Thoracic aorta (tissue), 2 donors: ENCODE measurements around the gene BTBD16. TPM values are rescaled to one million over a fixed set of nuclear protein-coding genes. Genes with fewer than 3 reads are reported as not detected.
A peak's percentile ranks its signal among the peaks of the same experiment; 100 is the strongest.

Source experiments
- ATAC-seq: fragments of 150-250 bp; one replicate; pipeline ENCODE4 v1.8.0; 2017; ENCODE audit warnings: low read depth; ENCODE audit not compliant: insufficient number of reproducible peaks, low FRiP score
- DNase-seq: peaks from one replicate; pipeline ENCODE4 v3.0.0-alpha.2; 2020; ENCODE audit warnings: low spot score
- H3K27ac ChIP-seq, 2 donors: fragments of 200-600 bp; sonication (generic); 1 replicate in 1 of 2; 2 replicates in 1 of 2; pipeline ENCODE4 v1.5.1; 2016; ENCODE audit warnings: mild to moderate bottlenecking in 2 of 2, moderate library complexity in 2 of 2
- H3K27me3 ChIP-seq: fragments of 200-600 bp; sonication (generic); replicated peaks from 2 replicates; pipeline ENCODE4 v1.6.0; 2016; ENCODE audit warnings: mild to moderate bottlenecking; ENCODE audit not compliant: insufficient read depth
- H3K36me3 ChIP-seq: fragments of 200-600 bp; sonication (generic); one replicate; pipeline ENCODE4 v1.5.1; 2016
- H3K4me1 ChIP-seq, 2 donors: fragments of 200-600 bp; sonication (generic); 1 replicate in 1 of 2; 2 replicates in 1 of 2; pipeline versions ENCODE4 v1.5.1 to v1.6.0; 2016; ENCODE audit warnings: low read depth in 2 of 2, mild to moderate bottlenecking in 1 of 2; ENCODE audit not compliant: control insufficient read depth in 1 of 2
- H3K4me3 ChIP-seq: fragments of 200-600 bp; sonication (generic); 2 replicates; pipeline ENCODE4 v1.5.1; 2016; ENCODE audit warnings: mild to moderate bottlenecking
- H3K9me3 ChIP-seq: fragments of 200-600 bp; sonication (generic); 2 replicates; pipeline ENCODE4 v1.5.1; 2016
- CTCF ChIP-seq: fragments of 200-600 bp; sonication (generic); IDR thresholded peaks from one replicate; pipeline ENCODE4 v1.5.1; 2019; ENCODE audit warnings: antibody characterized with exemption
- total RNA-seq, 2 donors: library from RNA; depleted of rRNA; stranded (reverse); fragments of >200 nt; gene quantifications; one replicate each; pipeline versions ENCODE4 v1.1.0 to v1.2.3, GENCODE V29; 2016

Gene BTBD16
- total RNA-seq, 2 donors from 2014 or later: not detected

DNA sequence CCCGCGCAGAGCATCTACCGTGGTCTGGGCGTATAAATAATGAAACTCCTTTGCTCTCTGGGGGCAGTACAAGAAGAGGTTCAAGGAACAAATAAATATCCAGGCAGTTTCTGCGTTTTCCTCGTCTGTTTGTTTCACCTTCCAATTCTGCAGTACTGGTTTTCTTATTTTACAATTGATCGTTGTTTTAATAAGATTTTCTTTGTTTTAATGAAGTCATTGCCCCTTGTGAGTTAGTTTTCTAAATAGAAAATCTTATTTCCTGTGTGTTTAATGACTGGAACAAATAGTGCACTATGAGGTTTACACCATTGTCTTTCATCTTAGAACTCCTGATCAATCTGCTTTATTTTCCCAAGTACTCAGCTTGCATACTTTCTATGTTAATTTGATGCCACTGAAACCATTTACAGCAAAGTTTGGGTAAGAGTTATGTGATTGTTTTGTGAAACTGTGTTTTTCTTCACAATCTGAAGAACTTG is 104.6 kb downstream of the BTBD16 start:
- DNase-seq (no peak), ATAC-seq (no peak)
- Histone ChIP-seq H3K27me3 (no peaks in the 10 kb centered on the region), H3K9me3 (no peaks in the 10 kb centered on the region), H3K4me1 (peaks cover 13 to 37% of the 10 kb centered on the region in 2 donors), H3K27ac (peak overlapping the region; percentile 97 to 98), H3K4me3 (peak overlapping the region; percentile 96), H3K36me3 (no peaks in the 10 kb centered on the region)
- TF ChIP-seq CTCF: no peak

GRCh38 chr10:122376364-122376961 is 105.4 kb downstream of the BTBD16 start:
- Histone ChIP-seq H3K4me1 (peaks cover 11 to 30% of the 10 kb centered on the region in 2 donors), H3K4me3 (no peak overlapping the region), H3K27me3 (no peaks in the 10 kb centered on the region), H3K27ac (no peak overlapping the region), H3K36me3 (no peaks in the 10 kb centered on the region), H3K9me3 (no peaks in the 10 kb centered on the region)
- ATAC-seq (no peak), DNase-seq (no peak)
- no peak for TF ChIP-seq CTCF

- H3K27ac ChIP-seq: no peak overlapping the region
- H3K36me3 ChIP-seq: no peaks in the 10 kb centered on the region
- H3K9me3 ChIP-seq: no peaks in the 10 kb centered on the region
- H3K4me3 ChIP-seq: no peak overlapping the region
- DNase-seq: no peak
- no peak for ATAC-seq
- no peaks in the 10 kb centered on the region for H3K27me3 ChIP-seq
- TF ChIP-seq CTCF: no peak
- peaks cover 4 to 6% of the 10 kb centered on the region in 2 donors for H3K4me1 ChIP-seq
Observed at GRCh38 chr10:122379041-122379440, 107.9 kb downstream of the BTBD16 start.

DNA sequence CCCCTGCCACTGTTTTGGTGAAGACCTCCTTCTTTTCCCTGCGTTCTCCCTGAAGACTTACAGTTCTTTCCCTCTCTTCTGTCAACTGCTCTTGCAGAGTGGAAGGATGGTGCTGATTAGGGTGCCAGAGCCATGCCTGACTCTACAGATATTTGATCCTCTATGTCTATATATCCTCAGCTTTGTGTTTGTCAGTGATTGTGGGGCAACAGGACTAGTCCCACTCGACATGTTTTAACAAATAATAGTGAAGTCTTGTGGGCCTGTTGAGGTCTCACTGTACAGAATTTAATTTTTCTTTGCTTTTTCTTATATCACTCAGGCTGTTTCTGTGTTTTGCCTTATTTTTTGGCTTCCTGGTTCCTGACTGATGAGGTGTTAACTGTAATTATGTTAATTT is 108.4 kb downstream of the BTBD16 start:
- no peak for ATAC-seq
- no peak for DNase-seq
- no peak for TF ChIP-seq CTCF
- Histone ChIP-seq H3K4me1 (peaks cover 4 to 5% of the 10 kb centered on the region in 2 donors), H3K4me3 (no peak overlapping the region), H3K9me3 (no peaks in the 10 kb centered on the region), H3K27me3 (no peaks in the 10 kb centered on the region), H3K27ac (no peak overlapping the region), H3K36me3 (no peaks in the 10 kb centered on the region)

- Histone ChIP-seq H3K27me3 (no peaks in the 10 kb centered on the region), H3K9me3 (no peaks in the 10 kb centered on the region), H3K27ac (no peak overlapping the region), H3K36me3 (no peaks in the 10 kb centered on the region), H3K4me3 (no peak overlapping the region), H3K4me1 (peaks cover 4% of the 10 kb centered on the region in 2 donors)
- DNase-seq (no peak), ATAC-seq (no peak)
- no peak for TF ChIP-seq CTCF
Observed at GRCh38 chr10:122380703-122381102, 109.6 kb downstream of the BTBD16 start.
